ENCODE results near the gene EIF3A.
A peak's percentile ranks its signal among the peaks of the same experiment; 100 is the strongest.
"Not testable (repeated sequence)": the region's sequence is repeated elsewhere in the genome, so short reads cannot be mapped to it uniquely, and the experiment has no call there.

The EIF3A gene

GRCh38 chr10:119101366-119102098 lies 20.9 kb upstream of the EIF3A start:
- no peak for DNase-seq

- no peak for DNase-seq
Observed at GRCh38 chr10:119100434-119101238, 20.0 kb upstream of the EIF3A start.

GRCh38 chr10:119098576-119098975 lies 18.0 kb upstream of the EIF3A start:
- no peak for DNase-seq

- not testable (repeated sequence) for DNase-seq
Observed at GRCh38 chr10:119096641-119097415, 16.2 kb upstream of the EIF3A start.

GRCh38 chr10:119095640-119096039 lies 15.0 kb upstream of the EIF3A start:
- DNase-seq, result no peak

- DNase-seq, result peak in 3 of 6 experiments; percentile 38 to 65 (median 60)
Observed at GRCh38 chr10:119090968-119091367, 10.4 kb upstream of the EIF3A start.

- peak in 2 of 6 experiments; percentile 22 to 46 for DNase-seq
Observed at GRCh38 chr10:119090026-119090795, 9.6 kb upstream of the EIF3A start.

GRCh38 chr10:119087271-119087882 lies 6.8 kb upstream of the EIF3A start:
- DNase-seq, result no peak

- no peak for DNase-seq
Observed at GRCh38 chr10:119084896-119085295, 4.3 kb upstream of the EIF3A start.

- DNase-seq, result peak in 5 of 6 experiments; percentile 36 to 71 (median 52)
Observed at GRCh38 chr10:119079599-119080520, 757 bp downstream of the EIF3A start.

GRCh38 chr10:119078422-119079179 lies 2.0 kb downstream of the EIF3A start:
- no peak for DNase-seq

- no peak for DNase-seq
Observed at GRCh38 chr10:119073584-119073983, 7.0 kb downstream of the EIF3A start.

- no peak for DNase-seq
Observed at GRCh38 chr10:119070395-119071165, 10.0 kb downstream of the EIF3A start.

- DNase-seq, result no peak
Observed at GRCh38 chr10:119061926-119062325, 18.7 kb downstream of the EIF3A start.

GRCh38 chr10:119061352-119061751 lies 19.3 kb downstream of the EIF3A start:
- DNase-seq, result no peak

GRCh38 chr10:119060107-119060506 lies 20.5 kb downstream of the EIF3A start:
- DNase-seq, result no peak

- DNase-seq, result no peak
Observed at GRCh38 chr10:119059557-119059956, 21.1 kb downstream of the EIF3A start.

- no peak for DNase-seq
Observed at GRCh38 chr10:119058010-119058409, 22.6 kb downstream of the EIF3A start.

- DNase-seq, result no peak
Observed at GRCh38 chr10:119055472-119055871, 25.1 kb downstream of the EIF3A start.

Data from stimulated activated naive CD4-positive, alpha-beta T cell (primary cell).